OCI-LY3 (cell line): ENCODE data around the gene TIMM10.

Experiments used
- EZH2phosphoT487 ChIP-seq: fragments of 200-600 bp; shearing (Covaris generic); IDR thresholded peaks from 2 replicates; pipeline ENCODE4 v1.6.1; 2018; ENCODE audit warnings: antibody characterized with exemption, mixed run types, low read depth
- TF ChIP-seq, protein P1 (sequence below): fragments of 200-600, 300-600 bp; sonication (generic); IDR thresholded peaks from 2 replicates; pipeline ENCODE4 v1.5.1; 2014; ENCODE audit warnings: antibody characterized with exemption, low read length, low read depth

DNA sequence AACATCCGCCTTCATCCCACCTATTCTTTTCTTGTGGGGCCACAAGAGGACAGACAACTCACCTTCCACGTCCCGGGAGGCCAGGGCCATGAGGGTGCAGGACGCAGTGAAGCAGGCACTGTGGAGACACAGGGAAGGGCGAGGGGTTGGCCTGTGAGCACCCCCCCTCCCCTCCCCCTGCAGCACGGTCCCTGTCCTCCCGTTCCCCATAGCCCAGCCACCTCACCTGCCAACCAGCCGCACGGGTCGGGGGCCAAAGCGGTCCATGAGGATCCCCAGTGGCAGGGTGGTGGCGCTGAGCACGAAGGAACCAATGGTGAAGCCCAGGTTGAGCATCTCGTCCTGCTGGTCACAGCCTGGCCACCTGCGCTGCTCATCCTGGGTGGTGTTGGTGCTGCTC is 29.6 kb downstream of the TIMM10 start:
- TF ChIP-seq, protein P1, sequence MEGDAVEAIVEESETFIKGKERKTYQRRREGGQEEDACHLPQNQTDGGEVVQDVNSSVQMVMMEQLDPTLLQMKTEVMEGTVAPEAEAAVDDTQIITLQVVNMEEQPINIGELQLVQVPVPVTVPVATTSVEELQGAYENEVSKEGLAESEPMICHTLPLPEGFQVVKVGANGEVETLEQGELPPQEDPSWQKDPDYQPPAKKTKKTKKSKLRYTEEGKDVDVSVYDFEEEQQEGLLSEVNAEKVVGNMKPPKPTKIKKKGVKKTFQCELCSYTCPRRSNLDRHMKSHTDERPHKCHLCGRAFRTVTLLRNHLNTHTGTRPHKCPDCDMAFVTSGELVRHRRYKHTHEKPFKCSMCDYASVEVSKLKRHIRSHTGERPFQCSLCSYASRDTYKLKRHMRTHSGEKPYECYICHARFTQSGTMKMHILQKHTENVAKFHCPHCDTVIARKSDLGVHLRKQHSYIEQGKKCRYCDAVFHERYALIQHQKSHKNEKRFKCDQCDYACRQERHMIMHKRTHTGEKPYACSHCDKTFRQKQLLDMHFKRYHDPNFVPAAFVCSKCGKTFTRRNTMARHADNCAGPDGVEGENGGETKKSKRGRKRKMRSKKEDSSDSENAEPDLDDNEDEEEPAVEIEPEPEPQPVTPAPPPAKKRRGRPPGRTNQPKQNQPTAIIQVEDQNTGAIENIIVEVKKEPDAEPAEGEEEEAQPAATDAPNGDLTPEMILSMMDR = no peak
- TF ChIP-seq EZH2phosphoT487 = no peak
